Stimulated activated CD4-positive, alpha-beta T cell treated with anti-CD3 and anti-CD28 coated beads, Interleukin-15, amount 100 ng/mL, for 24 hours (primary cell): ENCODE data around the gene ZC3H8.

Experiments
- DNase-seq: peaks from one replicate; pipeline ENCODE4 v3.0.0-alpha.2; 2020

Gene ZC3H8

GRCh38 chr2:112162956-112163355, 91.9 kb downstream of the ZC3H8 start:
- no peak for DNase-seq

GRCh38 chr2:112162341-112162740, 92.5 kb downstream of the ZC3H8 start:
- no peak for DNase-seq
